ENCODE data around the gene NOTCH4.
"Not testable (repeated sequence)": the region's sequence is repeated elsewhere in the genome, so short reads cannot be mapped to it uniquely, and the experiment has no call there.

NOTCH4 gene

DNA sequence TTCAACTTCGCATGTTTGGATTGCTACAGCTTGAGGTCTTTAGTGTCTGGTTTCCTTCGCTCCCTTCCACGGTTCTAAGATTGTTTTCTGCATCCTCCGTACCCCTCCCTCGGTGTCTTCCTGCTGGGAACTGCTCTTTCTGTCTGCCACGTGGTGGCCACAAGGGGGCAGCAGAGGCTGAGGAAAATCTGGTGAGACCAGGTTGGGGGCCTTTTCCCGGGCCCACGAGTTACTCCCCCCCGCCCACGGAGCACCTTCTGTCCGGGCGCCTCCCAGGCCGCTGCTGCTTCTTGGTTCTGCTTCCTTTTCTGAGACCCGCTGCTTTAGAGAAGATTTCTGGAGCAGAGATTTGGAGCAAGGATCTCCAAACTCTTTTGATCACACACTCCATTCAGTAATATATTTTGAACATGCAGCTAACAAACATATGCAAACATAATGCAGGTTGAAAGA lies 21.1 kb upstream of the NOTCH4 start:
- TF ChIP-seq FOXM1 (IDR thresholded peaks at IDR 0.05; ENCODE audit: borderline replicate concordance) (peak; percentile 84), FOXK2 (IDR thresholded peaks at IDR 0.05) (no peak), ZNF384 (IDR thresholded peaks at IDR 0.05) (no peak), FOXA1 (IDR thresholded peaks at IDR 0.05) (no peak), TARDBP (IDR thresholded peaks at IDR 0.05) (no peak), L3MBTL2 (conservative IDR thresholded peaks at IDR 0.05) (peak; percentile 47)
- POLR2A ChIA-PET, result interaction anchor here (1.0 kb wide), 1 partner anchor 11 kb away, joined by 3 read pairs; no protein-coding TSS in a partner anchor

DNA sequence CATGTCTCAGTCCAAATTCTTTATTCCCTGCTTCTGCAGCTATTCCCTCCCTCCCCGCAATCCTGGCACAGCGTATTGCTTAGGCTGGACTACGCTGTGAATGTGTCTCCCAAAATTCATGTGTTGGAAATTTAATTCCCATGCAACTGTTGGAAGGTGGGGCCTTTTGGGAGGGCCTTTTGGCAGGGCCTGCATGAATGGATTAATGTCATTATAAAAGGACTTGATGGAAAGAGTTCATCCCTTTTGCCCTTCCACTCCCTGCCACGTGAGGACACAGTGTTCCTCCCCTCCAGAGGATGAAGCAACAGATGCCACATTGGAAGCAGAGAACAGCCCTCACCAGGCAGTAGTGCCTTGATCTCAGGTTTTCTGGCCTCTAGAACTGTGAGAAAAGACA lies 20.4 kb upstream of the NOTCH4 start:
- no peak for DNase-seq (ENCODE audit: extremely low spot score)
- no peak for TF ChIP-seq BHLHE40 (IDR thresholded peaks at IDR 0.05; ENCODE audit: borderline replicate concordance)
- TF ChIP-seq CTBP1 (IDR thresholded peaks at IDR 0.05; ENCODE audit: borderline replicate concordance), result no peak
- no peak for TF ChIP-seq SP1 (IDR thresholded peaks at IDR 0.05)
- TF ChIP-seq HDGF (IDR thresholded peaks at IDR 0.05; ENCODE audit: borderline replicate concordance), result no peak
- TF ChIP-seq TARDBP (IDR thresholded peaks at IDR 0.05), result no peak
- no peak for TF ChIP-seq NFRKB (IDR thresholded peaks at IDR 0.05)
- TF ChIP-seq LEF1 (IDR thresholded peaks at IDR 0.05; ENCODE audit: borderline replicate concordance), result no peak
- TF ChIP-seq L3MBTL2 (conservative IDR thresholded peaks at IDR 0.05), result no peak
- TF ChIP-seq, protein P1, sequence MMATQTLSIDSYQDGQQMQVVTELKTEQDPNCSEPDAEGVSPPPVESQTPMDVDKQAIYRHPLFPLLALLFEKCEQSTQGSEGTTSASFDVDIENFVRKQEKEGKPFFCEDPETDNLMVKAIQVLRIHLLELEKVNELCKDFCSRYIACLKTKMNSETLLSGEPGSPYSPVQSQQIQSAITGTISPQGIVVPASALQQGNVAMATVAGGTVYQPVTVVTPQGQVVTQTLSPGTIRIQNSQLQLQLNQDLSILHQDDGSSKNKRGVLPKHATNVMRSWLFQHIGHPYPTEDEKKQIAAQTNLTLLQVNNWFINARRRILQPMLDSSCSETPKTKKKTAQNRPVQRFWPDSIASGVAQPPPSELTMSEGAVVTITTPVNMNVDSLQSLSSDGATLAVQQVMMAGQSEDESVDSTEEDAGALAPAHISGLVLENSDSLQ (IDR thresholded peaks at IDR 0.05), result no peak
- TF ChIP-seq FOXM1 (IDR thresholded peaks at IDR 0.05; ENCODE audit: borderline replicate concordance), result no peak
- no peak for TF ChIP-seq ARNT (IDR thresholded peaks at IDR 0.05)
- no peak for TF ChIP-seq FOXK2 (IDR thresholded peaks at IDR 0.05)
- TF ChIP-seq FOXA1 (IDR thresholded peaks at IDR 0.05), result no peak
- TF ChIP-seq SUZ12 (IDR thresholded peaks at IDR 0.05), result no peak
- TF ChIP-seq ZNF384 (IDR thresholded peaks at IDR 0.05), result no peak
- TF ChIP-seq ELF4 (IDR thresholded peaks at IDR 0.05), result no peak
- ChIA-PET POLR2A (interaction anchor here (1.0 kb wide), 1 partner anchor 11 kb away, joined by 3 read pairs; no protein-coding TSS in a partner anchor), CTCF (interaction anchor here (1.2 to 1.3 kb wide), 2 partner anchors 13 kb away, joined by 3 read pairs; no protein-coding TSS in a partner anchor)

More for the DNA sequence above, 21.1 kb upstream of the NOTCH4 start:
- CTCF ChIA-PET, result interaction anchor here (0.7 to 1.3 kb wide), 9 partner anchors 9 to 541 kb away, joined by 3 to 7 read pairs (median 3); no protein-coding TSS in a partner anchor
- peak; percentile 91 for DNase-seq (ENCODE audit: extremely low spot score)

DNA sequence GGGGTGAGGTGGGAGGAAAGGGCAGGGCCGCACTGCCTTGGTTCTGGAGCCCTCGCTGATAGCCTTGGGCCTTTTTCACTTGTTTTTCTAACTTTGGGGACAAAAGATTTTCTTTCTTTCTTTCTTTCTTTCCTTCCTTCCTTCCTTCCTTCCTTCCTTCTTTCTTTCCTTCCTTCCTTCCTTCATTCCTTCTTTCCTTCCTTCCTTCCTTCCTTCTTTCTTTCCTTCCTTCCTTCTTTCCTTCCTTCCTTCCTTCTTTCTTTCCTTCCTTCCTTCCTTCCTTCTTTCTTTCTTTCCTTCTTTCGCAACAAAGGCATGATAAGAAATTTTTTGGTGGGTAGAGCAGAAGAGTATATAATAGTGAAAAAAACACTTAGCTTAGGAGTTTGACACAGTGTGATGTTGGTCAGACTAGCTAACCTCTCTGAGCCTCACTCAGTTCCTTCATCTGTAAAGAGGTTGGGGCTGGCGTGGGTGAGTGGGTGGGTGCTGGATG lies 18.5 kb upstream of the NOTCH4 start:
- CTCF ChIA-PET; POLR2A ChIA-PET; DNase-seq (ENCODE audit: extremely low spot score): not testable (repeated sequence)

DNA sequence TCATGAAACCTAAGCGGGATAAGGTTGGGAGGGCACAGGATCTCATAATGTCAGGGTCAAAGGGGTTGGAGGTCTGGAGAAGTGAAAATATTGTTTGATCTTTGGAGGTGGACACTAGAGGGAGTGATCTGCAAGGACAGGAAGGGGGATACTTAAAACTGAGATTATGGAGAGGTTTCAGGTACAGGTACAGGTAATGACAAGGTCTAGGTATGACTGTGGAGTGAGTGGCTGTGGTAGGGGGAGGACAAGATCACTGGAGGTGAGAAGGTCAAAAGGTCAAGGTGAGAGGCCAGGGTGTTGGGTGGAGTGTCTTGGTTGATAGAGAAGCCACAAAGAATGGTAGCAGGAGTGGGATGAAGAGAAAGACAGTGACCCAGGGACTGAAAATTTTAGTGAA lies 16.8 kb upstream of the NOTCH4 start:
- TF ChIP-seq ELF4 (IDR thresholded peaks at IDR 0.05) (no peak), BHLHE40 (IDR thresholded peaks at IDR 0.05; ENCODE audit: borderline replicate concordance) (no peak), FOXM1 (IDR thresholded peaks at IDR 0.05; ENCODE audit: borderline replicate concordance) (no peak), LEF1 (IDR thresholded peaks at IDR 0.05; ENCODE audit: borderline replicate concordance) (no peak), FOXK2 (IDR thresholded peaks at IDR 0.05) (no peak), ZNF384 (IDR thresholded peaks at IDR 0.05) (no peak), ARNT (IDR thresholded peaks at IDR 0.05) (no peak), NFRKB (IDR thresholded peaks at IDR 0.05) (no peak), L3MBTL2 (conservative IDR thresholded peaks at IDR 0.05) (no peak), HDGF (IDR thresholded peaks at IDR 0.05; ENCODE audit: borderline replicate concordance) (no peak)
- DNase-seq (ENCODE audit: extremely low spot score), result no peak
- ChIA-PET CTCF (no interaction called here), POLR2A (no interaction called here)

DNA sequence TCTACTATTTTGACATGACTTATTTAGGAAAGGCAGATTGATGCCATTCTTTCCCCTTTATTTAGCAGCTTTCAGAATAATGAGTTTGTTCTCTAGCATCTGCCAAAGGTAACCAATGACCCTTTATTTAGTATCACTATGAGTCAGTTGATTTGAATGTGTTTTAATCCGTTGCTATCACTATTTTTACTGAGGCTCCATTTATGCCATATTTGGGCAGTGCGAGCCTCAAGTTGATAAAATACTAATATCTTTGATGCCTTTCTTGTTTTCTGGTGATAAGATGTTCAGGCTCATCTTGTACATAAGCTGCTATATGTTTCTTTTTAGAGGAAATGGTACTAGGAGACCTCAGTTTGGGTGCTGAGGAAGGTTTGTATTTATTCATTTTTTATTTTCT lies 15.6 kb upstream of the NOTCH4 start:
- DNase-seq (ENCODE audit: extremely low spot score), result no peak
- POLR2A ChIA-PET, result no interaction called here
- CTCF ChIA-PET, result no interaction called here
- TF ChIP-seq ARNT (IDR thresholded peaks at IDR 0.05), result no peak
- TF ChIP-seq ELF4 (IDR thresholded peaks at IDR 0.05), result no peak
- no peak for TF ChIP-seq FOXM1 (IDR thresholded peaks at IDR 0.05; ENCODE audit: borderline replicate concordance)
- no peak for TF ChIP-seq NFRKB (IDR thresholded peaks at IDR 0.05)
- TF ChIP-seq TARDBP (IDR thresholded peaks at IDR 0.05), result no peak
- no peak for TF ChIP-seq BHLHE40 (IDR thresholded peaks at IDR 0.05; ENCODE audit: borderline replicate concordance)
- TF ChIP-seq LEF1 (IDR thresholded peaks at IDR 0.05; ENCODE audit: borderline replicate concordance), result no peak

DNA sequence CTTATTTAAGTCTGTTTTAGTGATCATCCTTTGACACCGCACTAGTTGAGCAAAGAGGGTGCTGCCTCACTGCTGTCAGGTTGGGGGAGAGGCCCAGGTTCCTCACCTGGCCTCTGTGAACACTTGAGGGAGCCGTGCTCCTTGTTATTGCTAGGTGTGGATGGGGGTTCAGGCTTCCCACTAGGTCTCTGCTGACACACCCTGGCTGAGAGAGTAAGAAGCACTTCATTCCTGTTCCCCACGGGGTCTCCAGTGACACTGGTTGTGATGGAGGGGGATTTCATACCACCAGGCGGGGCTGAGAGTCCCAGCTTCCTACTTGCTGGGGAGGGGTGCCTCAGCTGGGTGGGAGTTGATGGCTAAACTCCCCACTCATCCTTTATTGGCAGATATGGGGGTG lies 11.1 kb upstream of the NOTCH4 start:
- TF ChIP-seq LEF1 (IDR thresholded peaks at IDR 0.05; ENCODE audit: borderline replicate concordance), result no peak
- no peak for TF ChIP-seq L3MBTL2 (conservative IDR thresholded peaks at IDR 0.05)
- TF ChIP-seq NFRKB (IDR thresholded peaks at IDR 0.05), result no peak
- TF ChIP-seq SUZ12 (IDR thresholded peaks at IDR 0.05), result no peak
- no peak for TF ChIP-seq BHLHE40 (IDR thresholded peaks at IDR 0.05; ENCODE audit: borderline replicate concordance)
- no peak for TF ChIP-seq ZNF384 (IDR thresholded peaks at IDR 0.05)
- no peak for TF ChIP-seq ARNT (IDR thresholded peaks at IDR 0.05)
- no peak for DNase-seq (ENCODE audit: extremely low spot score)
- ChIA-PET POLR2A (no interaction called here), CTCF (interaction anchor here (1.2 kb wide), 1 partner anchor 11 kb away, joined by 3 read pairs; no protein-coding TSS in a partner anchor)

DNA sequence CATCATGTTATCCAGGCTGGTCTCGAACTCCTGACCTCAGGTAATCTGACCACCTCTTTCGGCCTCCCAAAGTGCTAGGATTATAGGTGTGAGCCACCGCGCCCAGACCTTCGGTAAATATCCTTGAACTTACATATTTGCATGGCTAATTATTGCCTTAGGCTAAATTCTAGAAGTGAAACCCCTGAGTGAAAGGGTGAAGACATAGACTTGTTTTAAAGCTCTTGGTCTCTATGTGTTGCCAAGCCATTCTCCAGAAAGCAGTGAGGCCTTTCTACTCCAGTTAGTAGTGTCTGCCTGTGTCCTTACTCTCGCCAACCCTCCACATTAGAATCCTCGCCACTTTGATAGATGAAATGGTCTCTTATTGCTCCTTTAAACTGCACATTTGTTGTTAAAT lies 2.6 kb upstream of the NOTCH4 start:
- ChIA-PET POLR2A (no interaction called here), CTCF (no interaction called here)
- no peak for TF ChIP-seq LEF1 (IDR thresholded peaks at IDR 0.05; ENCODE audit: borderline replicate concordance)
- TF ChIP-seq HDGF (IDR thresholded peaks at IDR 0.05; ENCODE audit: borderline replicate concordance), result no peak
- no peak for TF ChIP-seq BHLHE40 (IDR thresholded peaks at IDR 0.05; ENCODE audit: borderline replicate concordance)
- TF ChIP-seq ELF4 (IDR thresholded peaks at IDR 0.05), result no peak
- no peak for TF ChIP-seq SP1 (IDR thresholded peaks at IDR 0.05)
- TF ChIP-seq TARDBP (IDR thresholded peaks at IDR 0.05), result no peak
- TF ChIP-seq CTBP1 (IDR thresholded peaks at IDR 0.05; ENCODE audit: borderline replicate concordance), result no peak
- no peak for TF ChIP-seq FOXK2 (IDR thresholded peaks at IDR 0.05)
- TF ChIP-seq FOXA1 (IDR thresholded peaks at IDR 0.05), result no peak
- no peak for TF ChIP-seq FOXM1 (IDR thresholded peaks at IDR 0.05; ENCODE audit: borderline replicate concordance)
- no peak for TF ChIP-seq SUZ12 (IDR thresholded peaks at IDR 0.05)
- no peak for TF ChIP-seq ZNF384 (IDR thresholded peaks at IDR 0.05)
- TF ChIP-seq, protein P1 (IDR thresholded peaks at IDR 0.05), result no peak
- TF ChIP-seq NFRKB (IDR thresholded peaks at IDR 0.05), result no peak
- TF ChIP-seq L3MBTL2 (conservative IDR thresholded peaks at IDR 0.05), result no peak
- no peak for TF ChIP-seq ARNT (IDR thresholded peaks at IDR 0.05)
- DNase-seq (ENCODE audit: extremely low spot score), result no peak
